Measurements from ENCODE around the gene HDGFL2. TPM values are rescaled to one million over a fixed set of nuclear protein-coding genes. Genes with fewer than 3 reads are reported as not detected.

The HDGFL2 gene
- total and polyA plus RNA-seq, 2 of the 8 experiments (the other 6 are each of a cell fraction or from before 2014, with no cell fraction given), result 31.1 to 106 TPM

GRCh38 chr19:4500841-4501591 lies 28.9 kb downstream of the HDGFL2 start:
- no peak overlapping the region for H2AFZ ChIP-seq (ENCODE audit: low read length)
- no peak overlapping the region for H2AK5ac ChIP-seq (ENCODE audit: low read depth, low read length)
- peaks cover 6 to 22% of the 10 kb centered on the region in 2 experiments for H4K20me1 ChIP-seq (replicated peaks in 1 of 2; ENCODE audit: control insufficient read depth in 1 of 2, insufficient read depth in 2 of 2, low read length in 2 of 2)
- H3K79me1 ChIP-seq (ENCODE audit: low read depth, low read length), result no peaks in the 10 kb centered on the region
- no peaks in the 10 kb centered on the region for H3K79me2 ChIP-seq (ENCODE audit: control insufficient read depth in 1 of 2, insufficient read depth in 2 of 2, low read length in 2 of 2)
- no peaks in the 10 kb centered on the region for H3K23me2 ChIP-seq (ENCODE audit: low read depth, low read length)
- 95% methylated on average over 29 of the region's 29 CpGs; no CpG with 5 or more reads in 1 of the 2 experiments for WGBS, 2 experiments (ENCODE audit: extremely low coverage in 1 of 2, insufficient coverage in 1 of 2, insufficient read length in 1 of 2, insufficient replicate concordance in 2 of 2, low coverage in 1 of 2, low lambda C conversion rate in 2 of 2, missing lambda C conversion rate in 1 of 2)
- no peak for FAIRE-seq
- no peak overlapping the region for H3K4me3 ChIP-seq (ENCODE audit: extremely low read depth in 1 of 4, insufficient read depth in 2 of 4, low read depth in 3 of 4, low read length in 4 of 4)
- no peak overlapping the region for H4K5ac ChIP-seq (ENCODE audit: insufficient read length, low read depth, low read length)
- H3K4ac ChIP-seq (replicated peaks; ENCODE audit: insufficient read length, low read depth, low read length), result no peak overlapping the region
- no peak overlapping the region for H2BK120ac ChIP-seq (replicated peaks; ENCODE audit: low read depth, low read length)
- H3K27me3 ChIP-seq (replicated peaks in 1 of 4; ENCODE audit: control insufficient read depth in 3 of 4, extremely low read depth in 1 of 4, insufficient read depth in 3 of 4, low read length in 3 of 4), result peaks cover 0 to 3% (median 0%) of the 10 kb centered on the region in 4 experiments; a peak in 1 of 7 replicates
- no peak overlapping the region for H3K9ac ChIP-seq (replicated peaks in 1 of 4; ENCODE audit: extremely low read depth in 1 of 4, low read depth in 3 of 4, low read length in 3 of 4)
- no peaks in the 10 kb centered on the region for H3K9me3 ChIP-seq (ENCODE audit: insufficient read depth in 2 of 2, low read depth in 1 of 2, low read length in 1 of 2)
- no peak overlapping the region for H2BK12ac ChIP-seq (ENCODE audit: low read depth, low read length)
- ChIA-PET POLR2A (ENCODE audit: partially characterized antibody) (interaction anchor here (0.6 to 4.1 kb wide), 6 partner anchors 8 to 53 kb away, joined by 3 to 15 read pairs (median 4); no protein-coding TSS in a partner anchor), CTCF (ENCODE audit: partially characterized antibody) (interaction anchor here (0.6 to 2.3 kb wide), 5 partner anchors 16 to 67 kb away, joined by 3 to 9 read pairs (median 3); no protein-coding TSS in a partner anchor)
- H4K8ac ChIP-seq (ENCODE audit: extremely low read depth, insufficient read depth, low read length), result 0 out of 2 replicates have a peak overlapping the region, but pooled peaks have one; percentile 5
- no peak overlapping the region for H3K56ac ChIP-seq (replicated peaks; ENCODE audit: insufficient read length, low read depth, low read length)
- H2BK20ac ChIP-seq (ENCODE audit: low read length), result no peak overlapping the region
- H3K36me3 ChIP-seq (ENCODE audit: control insufficient read depth in 2 of 4, insufficient read depth in 4 of 4, low read length in 3 of 4), result peaks cover 12 to 63% (median 27%) of the 10 kb centered on the region in 4 experiments
- no peak overlapping the region for H3K18ac ChIP-seq (ENCODE audit: extremely low read depth, low read length)
- H3K4me2 ChIP-seq (ENCODE audit: insufficient read depth in 1 of 2, low read depth in 2 of 2, low read length in 2 of 2), result no peak overlapping the region
- H4K91ac ChIP-seq (replicated peaks; ENCODE audit: insufficient read length, low read length), result no peak overlapping the region
- H3K23ac ChIP-seq (ENCODE audit: insufficient read length), result no peak overlapping the region
- TF ChIP-seq BRCA1 (IDR thresholded peaks at IDR 0.05; ENCODE audit: low read depth, low read length) (no peak), RFX5 (IDR thresholded peaks at IDR 0.05; ENCODE audit: borderline replicate concordance, low read depth, low read length) (no peak), BACH1 (IDR thresholded peaks at IDR 0.05; ENCODE audit: low read length) (no peak), EGR1 (IDR thresholded peaks at IDR 0.05; ENCODE audit: borderline replicate concordance, low read depth, low read length) (no peak), POLR2AphosphoS5 (IDR thresholded peaks at IDR 0.05; ENCODE audit: low read depth, low read length) (no peak), SP1 (IDR thresholded peaks at IDR 0.05; ENCODE audit: low read depth, low read length) (no peak), HDAC2 (IDR thresholded peaks at IDR 0.05; ENCODE audit: borderline replicate concordance in 1 of 2, low read depth in 2 of 2, low read length in 2 of 2) (no peak), MAFK (IDR thresholded peaks at IDR 0.05; ENCODE audit: low read depth, low read length) (no peak), HDAC6 (IDR thresholded peaks at IDR 0.05; ENCODE audit: low read depth, low read length) (no peak)
- TF ChIP-seq, protein P1, sequence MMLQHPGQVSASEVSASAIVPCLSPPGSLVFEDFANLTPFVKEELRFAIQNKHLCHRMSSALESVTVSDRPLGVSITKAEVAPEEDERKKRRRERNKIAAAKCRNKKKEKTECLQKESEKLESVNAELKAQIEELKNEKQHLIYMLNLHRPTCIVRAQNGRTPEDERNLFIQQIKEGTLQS (IDR thresholded peaks at IDR 0.05; ENCODE audit: insufficient read depth, low read depth, low read length), result no peak
- H3K14ac ChIP-seq (ENCODE audit: insufficient read length), result no peak overlapping the region
- H2BK5ac ChIP-seq (ENCODE audit: low read depth, low read length), result no peak overlapping the region
- DNase-seq (ENCODE audit: low read depth in 1 of 2, low spot score in 2 of 2), result no peak
- H2BK15ac ChIP-seq (ENCODE audit: low read length), result no peak overlapping the region
- no peak overlapping the region for H3K27ac ChIP-seq (ENCODE audit: low read depth, low read length)
- no peaks in the 10 kb centered on the region for H3K4me1 ChIP-seq (replicated peaks in 1 of 4; ENCODE audit: control insufficient read depth in 3 of 4, insufficient read depth in 4 of 4, low read length in 3 of 4)
